Measurements from ENCODE around the gene SUGCT. TPM values are rescaled to one million over a fixed set of nuclear protein-coding genes. Genes with fewer than 3 reads are reported as not detected.

Gene SUGCT
- total RNA-seq, 2 experiments from 2014 or later: not detected

GRCh38 chr7:40400525-40400924 is 265.7 kb downstream of the SUGCT start:
- BruUV-seq (replicated peaks): no TSS peak
- Histone ChIP-seq H3K27ac (ENCODE audit: low read depth, low read length, poor library complexity, severe bottlenecking) (no peak overlapping the region), H3K9me2 (ENCODE audit: insufficient read depth, low read length) (no peaks in the 10 kb centered on the region), H3K4me1 (ENCODE audit: insufficient read depth, low read length, poor library complexity, severe bottlenecking) (no peaks in the 10 kb centered on the region), H3K4me2 (ENCODE audit: low read length) (no peak overlapping the region), H3K36me3 (ENCODE audit: insufficient read depth, low read length) (no peaks in the 10 kb centered on the region), H3K4me3 (ENCODE audit: low read depth, low read length, poor library complexity, severe bottlenecking) (no peak overlapping the region), H4K20me1 (ENCODE audit: insufficient read depth, low read length) (no peaks in the 10 kb centered on the region), H3K9me3 (ENCODE audit: low read length) (no peaks in the 10 kb centered on the region), H2AFZ (ENCODE audit: low read length) (no peak overlapping the region), H3K79me2 (ENCODE audit: insufficient read depth, low read depth, low read length) (no peaks in the 10 kb centered on the region)
- POLR2A ChIA-PET: no interaction called here
- intact Hi-C loops (cut with micrococcal nuclease; ENCODE audit: unreplicated experiment): no loop called here
- CTCF ChIA-PET (ENCODE audit: unreplicated experiment): no interaction called here
- no peak for TF ChIP-seq EZH2phosphoT487 (IDR thresholded peaks at IDR 0.05; ENCODE audit: borderline replicate concordance, low read depth, low read length)
- TF ChIP-seq, protein P1, sequence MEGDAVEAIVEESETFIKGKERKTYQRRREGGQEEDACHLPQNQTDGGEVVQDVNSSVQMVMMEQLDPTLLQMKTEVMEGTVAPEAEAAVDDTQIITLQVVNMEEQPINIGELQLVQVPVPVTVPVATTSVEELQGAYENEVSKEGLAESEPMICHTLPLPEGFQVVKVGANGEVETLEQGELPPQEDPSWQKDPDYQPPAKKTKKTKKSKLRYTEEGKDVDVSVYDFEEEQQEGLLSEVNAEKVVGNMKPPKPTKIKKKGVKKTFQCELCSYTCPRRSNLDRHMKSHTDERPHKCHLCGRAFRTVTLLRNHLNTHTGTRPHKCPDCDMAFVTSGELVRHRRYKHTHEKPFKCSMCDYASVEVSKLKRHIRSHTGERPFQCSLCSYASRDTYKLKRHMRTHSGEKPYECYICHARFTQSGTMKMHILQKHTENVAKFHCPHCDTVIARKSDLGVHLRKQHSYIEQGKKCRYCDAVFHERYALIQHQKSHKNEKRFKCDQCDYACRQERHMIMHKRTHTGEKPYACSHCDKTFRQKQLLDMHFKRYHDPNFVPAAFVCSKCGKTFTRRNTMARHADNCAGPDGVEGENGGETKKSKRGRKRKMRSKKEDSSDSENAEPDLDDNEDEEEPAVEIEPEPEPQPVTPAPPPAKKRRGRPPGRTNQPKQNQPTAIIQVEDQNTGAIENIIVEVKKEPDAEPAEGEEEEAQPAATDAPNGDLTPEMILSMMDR (conservative IDR thresholded peaks at IDR 0.05; ENCODE audit: low read length): no peak
- DNase-seq (ENCODE audit: low spot score): no peak

- intact Hi-C loops (cut with micrococcal nuclease; ENCODE audit: unreplicated experiment): no loop called here
- H3K36me3 ChIP-seq (ENCODE audit: insufficient read depth, low read length): no peaks in the 10 kb centered on the region
- no peak overlapping the region for H3K27ac ChIP-seq (ENCODE audit: low read depth, low read length, poor library complexity, severe bottlenecking)
- no peaks in the 10 kb centered on the region for H3K4me1 ChIP-seq (ENCODE audit: insufficient read depth, low read length, poor library complexity, severe bottlenecking)
- no peaks in the 10 kb centered on the region for H3K79me2 ChIP-seq (ENCODE audit: insufficient read depth, low read depth, low read length)
- BruUV-seq (replicated peaks): no TSS peak
- no peak for TF ChIP-seq EZH2phosphoT487 (IDR thresholded peaks at IDR 0.05; ENCODE audit: borderline replicate concordance, low read depth, low read length)
- TF ChIP-seq, protein P1 (conservative IDR thresholded peaks at IDR 0.05; ENCODE audit: low read length): no peak
- H3K9me3 ChIP-seq (ENCODE audit: low read length): no peaks in the 10 kb centered on the region
- CTCF ChIA-PET (ENCODE audit: unreplicated experiment): no interaction called here
- H3K4me2 ChIP-seq (ENCODE audit: low read length): no peak overlapping the region
- no peak for DNase-seq (ENCODE audit: low spot score)
- POLR2A ChIA-PET: no interaction called here
- no peaks in the 10 kb centered on the region for H3K9me2 ChIP-seq (ENCODE audit: insufficient read depth, low read length)
- no peak overlapping the region for H3K4me3 ChIP-seq (ENCODE audit: low read depth, low read length, poor library complexity, severe bottlenecking)
- no peak overlapping the region for H2AFZ ChIP-seq (ENCODE audit: low read length)
- H4K20me1 ChIP-seq (ENCODE audit: insufficient read depth, low read length): no peaks in the 10 kb centered on the region
These were observed 266.6 kb downstream of the SUGCT start for GRCh38 chr7:40401406-40401805.

GRCh38 chr7:40402661-40403060 is 267.9 kb downstream of the SUGCT start:
- Histone ChIP-seq H3K79me2 (ENCODE audit: insufficient read depth, low read depth, low read length) (no peaks in the 10 kb centered on the region), H3K4me1 (ENCODE audit: insufficient read depth, low read length, poor library complexity, severe bottlenecking) (no peaks in the 10 kb centered on the region), H3K4me3 (ENCODE audit: low read depth, low read length, poor library complexity, severe bottlenecking) (no peak overlapping the region), H2AFZ (ENCODE audit: low read length) (no peak overlapping the region), H3K9me2 (ENCODE audit: insufficient read depth, low read length) (no peaks in the 10 kb centered on the region), H4K20me1 (ENCODE audit: insufficient read depth, low read length) (no peaks in the 10 kb centered on the region), H3K9me3 (ENCODE audit: low read length) (no peaks in the 10 kb centered on the region), H3K36me3 (ENCODE audit: insufficient read depth, low read length) (no peaks in the 10 kb centered on the region), H3K27ac (ENCODE audit: low read depth, low read length, poor library complexity, severe bottlenecking) (no peak overlapping the region), H3K4me2 (ENCODE audit: low read length) (no peak overlapping the region)
- no peak for DNase-seq (ENCODE audit: low spot score)
- POLR2A ChIA-PET: interaction anchor here (0.7 to 0.9 kb wide), 2 partner anchors 15 to 449 kb away, joined by 3 read pairs; no protein-coding TSS in a partner anchor
- intact Hi-C loops (cut with micrococcal nuclease; ENCODE audit: unreplicated experiment): no loop called here
- TF ChIP-seq EZH2phosphoT487 (IDR thresholded peaks at IDR 0.05; ENCODE audit: borderline replicate concordance, low read depth, low read length): no peak
- TF ChIP-seq, protein P1 (conservative IDR thresholded peaks at IDR 0.05; ENCODE audit: low read length): no peak
- CTCF ChIA-PET (ENCODE audit: unreplicated experiment): no interaction called here
- no TSS peak for BruUV-seq (replicated peaks)

Measured in OCI-LY7 (cell line).